ENCODE results near the gene RNF187. TPM values are rescaled to one million over a fixed set of nuclear protein-coding genes. Genes with fewer than 3 reads are reported as not detected.

RNF187 gene
- total RNA-seq, 2 donors from 2014 or later, result 103 to 112 TPM

DNA sequence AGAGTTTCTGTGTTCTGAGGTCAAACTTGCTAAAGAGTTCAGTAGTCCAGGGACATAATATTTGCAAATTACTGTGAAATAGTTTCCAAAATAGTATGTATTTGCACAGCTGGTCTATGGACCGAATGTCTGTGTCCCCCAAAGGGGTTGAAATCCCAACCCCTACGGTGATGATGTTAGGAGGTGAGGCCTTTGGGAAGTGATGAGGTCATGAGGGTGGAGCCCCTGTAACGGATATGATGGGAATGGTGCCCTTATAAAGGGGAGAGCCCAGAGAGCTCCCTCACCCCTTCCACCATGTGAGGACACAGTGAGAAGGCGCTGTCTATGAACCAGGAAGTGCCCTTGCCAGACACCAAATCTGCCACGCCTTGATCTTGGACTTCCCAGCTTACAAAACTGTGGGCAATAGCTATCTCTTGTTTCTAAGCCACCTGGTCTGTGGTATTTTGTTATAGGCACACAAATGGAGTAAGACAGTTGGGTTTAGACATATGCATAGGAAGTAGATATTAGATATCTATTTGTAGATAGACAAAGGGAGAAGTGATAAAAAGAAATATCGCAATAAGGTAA is 21.7 kb downstream of the RNF187 start:
- no peaks in the 10 kb centered on the region for H3K36me3 Mint-ChIP-seq (ENCODE audit: low read depth)
- Histone ChIP-seq H3K27me3 (ENCODE audit: control insufficient read depth, insufficient read depth, low read length, poor library complexity, severe bottlenecking) (peaks cover 36% of the 10 kb centered on the region), H3K4me1 (ENCODE audit: control insufficient read depth, insufficient read depth, low read length) (no peaks in the 10 kb centered on the region), H3K36me3 (ENCODE audit: control insufficient read depth, insufficient read depth, low read length) (no peaks in the 10 kb centered on the region), H3K9me3 (ENCODE audit: control insufficient read depth, low read length) (no peaks in the 10 kb centered on the region), H3K9ac (ENCODE audit: extremely low read depth, low read length, poor library complexity, severe bottlenecking) (no peak overlapping the region), H3K27ac (ENCODE audit: low read depth, low read length) (no peak overlapping the region), H3K4me3 (ENCODE audit: low read length) (no peak overlapping the region)
- H3K4me3 Mint-ChIP-seq, result no peak overlapping the region
- H3K4me1 Mint-ChIP-seq, result no peaks in the 10 kb centered on the region
- TF ChIP-seq, protein P1, sequence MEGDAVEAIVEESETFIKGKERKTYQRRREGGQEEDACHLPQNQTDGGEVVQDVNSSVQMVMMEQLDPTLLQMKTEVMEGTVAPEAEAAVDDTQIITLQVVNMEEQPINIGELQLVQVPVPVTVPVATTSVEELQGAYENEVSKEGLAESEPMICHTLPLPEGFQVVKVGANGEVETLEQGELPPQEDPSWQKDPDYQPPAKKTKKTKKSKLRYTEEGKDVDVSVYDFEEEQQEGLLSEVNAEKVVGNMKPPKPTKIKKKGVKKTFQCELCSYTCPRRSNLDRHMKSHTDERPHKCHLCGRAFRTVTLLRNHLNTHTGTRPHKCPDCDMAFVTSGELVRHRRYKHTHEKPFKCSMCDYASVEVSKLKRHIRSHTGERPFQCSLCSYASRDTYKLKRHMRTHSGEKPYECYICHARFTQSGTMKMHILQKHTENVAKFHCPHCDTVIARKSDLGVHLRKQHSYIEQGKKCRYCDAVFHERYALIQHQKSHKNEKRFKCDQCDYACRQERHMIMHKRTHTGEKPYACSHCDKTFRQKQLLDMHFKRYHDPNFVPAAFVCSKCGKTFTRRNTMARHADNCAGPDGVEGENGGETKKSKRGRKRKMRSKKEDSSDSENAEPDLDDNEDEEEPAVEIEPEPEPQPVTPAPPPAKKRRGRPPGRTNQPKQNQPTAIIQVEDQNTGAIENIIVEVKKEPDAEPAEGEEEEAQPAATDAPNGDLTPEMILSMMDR (conservative IDR thresholded peaks at IDR 0.05), result no peak
- no peak overlapping the region for H3K27ac Mint-ChIP-seq
- H3K27me3 Mint-ChIP-seq (ENCODE audit: insufficient read depth), result peaks cover 77% of the 10 kb centered on the region
- WGBS, 2 experiments (ENCODE audit: insufficient coverage in 1 of 2, insufficient read length in 1 of 2), result 75 to 84% methylated on average over 3 to 6 of the region's 6 CpGs
- H3K9me3 Mint-ChIP-seq, result peaks cover 26% of the 10 kb centered on the region
- DNase-seq, result no peak

DNA sequence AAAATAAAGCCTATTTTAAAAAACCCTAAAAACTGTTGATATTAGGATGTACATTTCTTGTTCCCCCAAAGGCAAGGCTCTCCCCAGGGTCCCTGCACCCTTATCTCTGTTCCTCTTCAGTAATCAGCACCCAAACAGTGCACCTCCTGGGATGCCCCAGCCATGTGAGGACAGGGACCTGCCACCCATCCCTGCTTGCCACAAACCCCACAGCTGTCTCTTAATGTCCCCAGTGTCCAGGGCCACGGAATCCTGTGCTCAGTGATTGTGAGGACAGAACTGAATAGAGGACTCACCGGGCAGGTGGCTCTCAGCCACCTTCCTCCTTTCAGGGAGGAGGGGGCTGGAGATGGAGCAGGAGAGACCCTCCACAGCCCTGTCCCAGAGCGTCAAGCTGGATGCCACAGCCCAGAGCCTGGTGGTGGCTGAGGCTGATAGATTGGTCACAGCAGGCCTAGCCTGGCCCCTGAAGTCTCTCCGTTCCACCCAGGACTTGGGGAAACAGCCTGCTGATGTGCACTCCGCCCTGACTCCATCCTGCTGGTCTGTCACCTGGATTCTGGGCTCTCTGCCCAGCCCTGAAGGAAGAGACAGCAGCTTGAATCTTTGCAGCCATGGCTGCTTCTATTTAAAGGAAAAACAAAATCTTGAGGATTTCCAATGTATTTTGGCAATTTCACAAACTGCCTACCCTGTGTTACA is 23.1 kb downstream of the RNF187 start:
- no peaks in the 10 kb centered on the region for H3K4me1 ChIP-seq (ENCODE audit: control insufficient read depth, insufficient read depth, low read length)
- H3K9me3 ChIP-seq (ENCODE audit: control insufficient read depth, low read length), result no peaks in the 10 kb centered on the region
- Mint-ChIP-seq H3K27me3 (ENCODE audit: insufficient read depth) (peaks cover 72% of the 10 kb centered on the region), H3K27ac (no peak overlapping the region), H3K4me3 (no peak overlapping the region), H3K4me1 (no peaks in the 10 kb centered on the region), H3K9me3 (peaks cover 22% of the 10 kb centered on the region), H3K36me3 (ENCODE audit: low read depth) (no peaks in the 10 kb centered on the region)
- H3K9ac ChIP-seq (ENCODE audit: extremely low read depth, low read length, poor library complexity, severe bottlenecking), result no peak overlapping the region
- peaks cover 36% of the 10 kb centered on the region for H3K27me3 ChIP-seq (ENCODE audit: control insufficient read depth, insufficient read depth, low read length, poor library complexity, severe bottlenecking)
- no peaks in the 10 kb centered on the region for H3K36me3 ChIP-seq (ENCODE audit: control insufficient read depth, insufficient read depth, low read length)
- no peak overlapping the region for H3K4me3 ChIP-seq (ENCODE audit: low read length)
- TF ChIP-seq, protein P1 (conservative IDR thresholded peaks at IDR 0.05), result no peak
- DNase-seq, result no peak
- no peak overlapping the region for H3K27ac ChIP-seq (ENCODE audit: low read depth, low read length)
- 78 to 81% methylated on average over 3 to 5 of the region's 5 CpGs for WGBS, 2 experiments (ENCODE audit: insufficient coverage in 1 of 2, insufficient read length in 1 of 2)

DNA sequence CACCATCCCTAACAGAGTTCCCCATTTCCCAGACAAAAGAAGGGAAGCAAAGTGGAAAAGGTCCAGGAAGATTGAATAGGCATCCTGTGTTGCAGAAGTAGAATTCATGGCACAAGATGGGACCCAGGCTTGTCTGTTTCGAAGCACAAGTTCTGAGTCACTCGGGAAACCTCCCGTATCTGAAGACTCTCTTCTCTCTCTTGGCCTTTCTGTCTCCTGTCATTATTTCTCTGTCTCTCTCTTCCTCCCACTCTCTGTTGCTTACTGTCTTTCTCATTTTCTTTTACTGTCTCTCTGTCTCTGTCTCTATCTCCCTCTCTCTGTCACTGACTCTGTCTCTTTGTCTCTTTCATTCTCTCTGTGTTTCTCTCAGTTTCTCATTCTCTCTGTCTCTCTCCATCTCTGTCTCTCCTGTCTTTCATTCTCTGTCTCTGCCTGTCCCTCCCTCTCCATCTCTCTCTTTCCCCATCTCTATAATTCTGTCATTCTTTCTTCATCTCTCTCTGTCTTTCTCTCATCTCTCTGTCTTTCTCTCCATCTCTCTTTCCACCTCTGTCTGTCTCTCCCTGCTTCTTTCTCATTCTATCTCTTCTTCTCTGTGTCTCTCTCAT is 23.7 kb downstream of the RNF187 start:
- H3K9me3 Mint-ChIP-seq, result peaks cover 16% of the 10 kb centered on the region
- no peaks in the 10 kb centered on the region for H3K4me1 ChIP-seq (ENCODE audit: control insufficient read depth, insufficient read depth, low read length)
- H3K27ac Mint-ChIP-seq, result no peak overlapping the region
- H3K36me3 Mint-ChIP-seq (ENCODE audit: low read depth), result no peaks in the 10 kb centered on the region
- H3K27ac ChIP-seq (ENCODE audit: low read depth, low read length), result no peak overlapping the region
- H3K4me1 Mint-ChIP-seq, result no peaks in the 10 kb centered on the region
- no peak overlapping the region for H3K4me3 Mint-ChIP-seq
- H3K27me3 Mint-ChIP-seq (ENCODE audit: insufficient read depth), result peaks cover 75% of the 10 kb centered on the region
- no peaks in the 10 kb centered on the region for H3K9me3 ChIP-seq (ENCODE audit: control insufficient read depth, low read length)
- H3K27me3 ChIP-seq (ENCODE audit: control insufficient read depth, insufficient read depth, low read length, poor library complexity, severe bottlenecking), result peaks cover 41% of the 10 kb centered on the region
- WGBS, 2 experiments (ENCODE audit: insufficient coverage in 1 of 2, insufficient read length in 1 of 2), result 71 to 86% methylated on average over 3 of the region's 3 CpGs
- DNase-seq, result no peak
- TF ChIP-seq, protein P1 (conservative IDR thresholded peaks at IDR 0.05), result no peak
- H3K4me3 ChIP-seq (ENCODE audit: low read length), result no peak overlapping the region
- no peak overlapping the region for H3K9ac ChIP-seq (ENCODE audit: extremely low read depth, low read length, poor library complexity, severe bottlenecking)
- H3K36me3 ChIP-seq (ENCODE audit: control insufficient read depth, insufficient read depth, low read length), result no peaks in the 10 kb centered on the region

Measured in endodermal cell (in vitro differentiated cells).